HG03064 (cell line): ENCODE measurements around the gene ZBTB8B.

Experiments used
- ATAC-seq: cut with Tn5 transposase; IDR thresholded peaks from one replicate; pipeline ENCODE4 v1.9.1; 2021; ENCODE audit warnings: low read depth; ENCODE audit not compliant: unreplicated experiment

The ZBTB8B gene

DNA sequence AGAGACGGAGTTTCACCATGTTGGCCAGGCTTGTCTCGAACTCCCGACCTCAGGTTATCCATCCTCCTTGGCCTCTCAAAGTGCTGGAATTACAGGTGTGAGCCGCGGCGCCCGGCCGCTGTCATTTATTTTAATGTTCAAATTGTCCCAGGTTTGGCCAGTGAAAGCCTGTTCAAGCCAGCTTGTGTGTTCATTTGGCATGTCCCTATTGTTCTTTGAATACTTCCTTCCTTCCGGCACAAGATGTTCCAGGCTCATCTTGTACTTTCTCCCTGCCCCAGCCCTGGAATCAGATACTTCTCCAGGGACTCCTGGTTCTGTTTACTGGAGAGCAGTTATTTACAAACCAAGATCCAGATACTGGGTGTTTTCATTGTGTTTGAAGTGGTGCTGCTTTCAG lies 37.0 kb downstream of the ZBTB8B start:
- no peak for ATAC-seq

- no peak for ATAC-seq
Observed at GRCh38 chr1:32503153-32503552, 38.3 kb downstream of the ZBTB8B start.

DNA sequence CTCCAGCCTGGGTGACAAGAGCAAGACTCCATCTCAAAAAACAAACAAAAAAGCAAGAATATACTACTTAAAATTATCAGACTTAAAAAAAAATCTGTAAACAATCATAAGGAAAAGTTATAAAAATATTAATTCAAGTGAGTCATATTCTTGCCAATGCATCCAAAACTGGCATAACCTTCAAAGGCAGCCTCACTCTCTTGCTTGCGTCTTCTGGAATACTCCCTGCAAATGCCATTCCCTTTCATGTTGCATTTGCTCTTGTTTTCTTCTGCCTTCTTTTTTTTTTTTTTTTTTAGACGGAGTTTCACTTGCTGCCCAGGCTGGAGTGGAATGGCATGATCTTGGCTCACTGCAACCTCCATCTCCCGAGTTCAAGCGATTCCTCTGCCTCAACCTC lies 42.1 kb downstream of the ZBTB8B start:
- ATAC-seq = no peak

GRCh38 chr1:32508761-32509160 lies 43.9 kb downstream of the ZBTB8B start:
- no peak for ATAC-seq

GRCh38 chr1:32509939-32510338 lies 45.1 kb downstream of the ZBTB8B start:
- ATAC-seq = no peak
